GM21526 (cell line): Measurements from ENCODE around the gene PLXNA2.

Experiments used
- ATAC-seq: cut with Tn5 transposase; IDR thresholded peaks from one replicate; pipeline ENCODE4 v1.9.1; 2021; ENCODE audit warnings: moderate library complexity; ENCODE audit not compliant: unreplicated experiment, low FRiP score

The PLXNA2 gene

DNA sequence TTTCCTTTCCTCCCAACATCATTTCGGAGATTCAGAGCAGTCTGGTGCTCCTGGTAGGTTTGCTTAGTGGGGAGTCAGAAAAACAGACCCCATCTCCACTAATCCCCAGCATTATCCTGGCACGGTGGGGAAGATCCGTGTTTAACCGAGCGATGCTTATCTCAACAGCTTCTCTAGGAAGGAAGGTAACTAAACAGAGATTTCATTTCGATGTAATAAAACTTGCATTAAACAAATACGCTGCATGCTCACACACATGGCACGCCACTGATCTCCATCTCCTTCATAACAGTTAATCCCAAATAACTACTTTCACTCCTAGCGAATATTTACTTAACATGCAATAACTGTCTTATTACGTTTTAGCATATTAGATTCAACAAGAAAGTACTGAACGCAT lies 188.6 kb downstream of the PLXNA2 start:
- ATAC-seq, result no peak

DNA sequence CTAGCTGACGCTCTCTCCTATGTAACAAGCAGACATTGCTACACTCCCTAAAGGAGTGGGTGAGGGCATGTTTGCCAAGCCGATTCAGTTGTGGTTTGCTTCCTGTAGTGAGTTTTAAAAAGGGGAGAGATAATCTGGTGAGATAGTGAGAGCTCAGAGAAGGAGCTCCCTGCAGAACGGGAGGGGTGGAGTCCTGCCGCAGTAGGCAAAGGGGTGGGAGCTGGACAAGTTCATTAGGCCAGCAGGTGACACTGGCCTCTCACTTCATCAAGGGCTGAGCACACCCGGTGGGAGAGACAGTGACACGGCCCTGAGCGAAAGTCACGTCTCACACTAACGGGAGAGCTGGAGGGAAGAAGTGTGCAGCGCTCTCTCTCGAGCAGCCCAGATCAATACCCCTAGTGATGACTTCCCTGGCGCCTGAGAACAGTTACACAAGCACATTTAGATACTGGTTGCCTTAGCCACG lies 189.2 kb downstream of the PLXNA2 start:
- ATAC-seq, result no peak

DNA sequence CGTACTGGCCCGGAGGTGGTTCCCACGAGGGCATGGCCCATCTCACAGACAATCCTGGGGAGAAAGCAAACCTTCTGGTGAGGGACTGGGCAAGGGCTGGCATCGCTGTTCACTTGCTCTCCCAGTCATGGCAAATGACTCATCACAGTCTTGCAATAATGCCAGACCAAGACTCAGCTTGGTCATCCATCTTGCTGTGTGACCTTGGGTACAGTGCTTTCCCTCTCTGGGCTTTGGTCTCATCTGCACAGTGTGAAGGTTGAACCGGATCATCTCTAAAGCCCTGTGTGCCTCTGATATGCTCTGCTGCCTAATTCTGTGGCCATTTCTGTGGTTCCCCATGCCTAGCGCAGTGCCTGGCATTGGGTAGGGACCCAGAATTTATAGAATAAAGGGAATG lies 189.7 kb downstream of the PLXNA2 start:
- no peak for ATAC-seq

DNA sequence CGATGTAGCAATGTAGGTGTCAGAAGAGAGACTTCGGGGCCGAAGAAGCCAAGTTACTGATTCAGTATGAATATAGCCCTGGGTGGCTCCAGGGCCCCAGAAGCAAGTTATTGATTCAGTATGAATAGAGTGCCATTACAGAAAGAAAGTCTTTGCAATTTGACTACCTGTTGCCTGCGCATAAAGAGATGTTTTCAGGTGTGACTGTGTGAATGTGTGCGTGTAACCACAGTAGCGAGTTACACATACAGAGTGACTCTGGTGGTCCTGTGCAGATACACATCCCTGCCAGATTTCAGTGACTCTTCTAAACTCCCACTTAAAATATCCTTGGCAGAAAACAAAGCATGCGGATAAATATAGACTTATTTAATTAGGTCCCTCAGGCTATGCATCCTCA lies 190.5 kb downstream of the PLXNA2 start:
- no peak for ATAC-seq

DNA sequence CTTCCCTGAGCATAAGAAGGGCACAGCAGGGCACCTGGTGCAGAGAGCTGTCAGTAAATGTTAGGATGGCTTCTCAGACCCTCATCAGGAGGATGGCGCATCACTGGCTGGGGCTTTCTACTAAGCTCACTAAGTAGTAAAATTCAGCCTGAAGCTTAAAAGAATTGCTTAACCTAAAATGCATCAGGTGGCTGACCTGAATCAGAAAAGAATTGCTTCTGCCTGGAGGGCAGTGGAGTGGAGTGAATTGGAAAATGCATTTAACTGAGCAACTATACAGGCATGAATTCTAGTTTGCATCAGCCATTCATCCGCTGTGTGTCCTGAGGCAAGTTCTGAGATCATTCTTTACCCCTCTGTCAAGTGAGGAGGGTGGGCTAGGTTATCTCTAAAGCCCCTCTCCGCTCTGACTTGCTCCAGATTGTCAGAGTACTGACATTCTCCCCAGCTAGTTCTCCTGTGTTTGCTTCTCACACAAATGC lies 191.2 kb downstream of the PLXNA2 start:
- ATAC-seq, result no peak

DNA sequence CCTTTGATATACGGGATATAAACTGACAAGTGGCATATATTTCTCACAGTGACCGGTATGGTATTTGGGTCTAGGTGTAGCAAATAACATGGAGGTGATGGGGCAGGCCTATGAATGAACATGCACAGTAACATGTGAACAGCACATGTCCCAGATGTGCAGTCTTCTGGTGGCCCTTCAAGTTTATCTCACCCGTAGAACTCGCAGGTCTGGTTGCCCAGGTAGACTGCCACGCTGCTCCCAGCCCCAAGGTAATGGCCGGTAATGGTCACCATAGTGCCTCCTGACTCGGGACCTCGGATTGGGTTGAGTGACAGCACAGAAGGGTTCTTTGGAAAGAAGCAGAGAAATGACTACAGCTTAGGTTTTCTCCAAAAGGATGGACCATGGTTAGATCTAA lies 192.0 kb downstream of the PLXNA2 start:
- ATAC-seq, result no peak

- no peak for ATAC-seq
Measured at GRCh38 chr1:208051651-208052050, 192.5 kb downstream of the PLXNA2 start.

DNA sequence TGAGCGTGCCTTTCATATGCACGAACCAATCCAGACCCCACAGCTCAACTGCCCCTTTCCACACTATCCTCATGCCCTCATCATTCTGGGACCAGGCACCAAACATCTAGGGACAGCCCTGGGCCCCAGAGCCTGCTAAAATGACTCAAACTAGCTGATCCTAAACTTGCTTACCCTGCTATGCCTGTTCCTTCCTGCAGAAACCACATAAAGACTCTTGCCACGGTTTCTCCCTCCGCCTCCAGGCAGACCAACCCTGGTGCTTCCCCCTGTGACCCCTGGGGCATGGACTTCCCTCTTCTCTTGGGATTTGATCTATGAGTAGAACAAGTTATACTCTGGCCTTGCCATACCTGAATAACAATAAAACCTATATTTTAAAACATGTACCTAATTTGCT lies 195.3 kb downstream of the PLXNA2 start:
- no peak for ATAC-seq

GRCh38 chr1:208047975-208048374 lies 196.2 kb downstream of the PLXNA2 start:
- no peak for ATAC-seq

GRCh38 chr1:208047476-208047934 lies 196.7 kb downstream of the PLXNA2 start:
- ATAC-seq, result no peak

GRCh38 chr1:208045463-208046260 lies 198.5 kb downstream of the PLXNA2 start:
- ATAC-seq, result no peak

GRCh38 chr1:208044589-208045462 lies 199.4 kb downstream of the PLXNA2 start:
- ATAC-seq, result no peak

GRCh38 chr1:208043691-208044181 lies 200.4 kb downstream of the PLXNA2 start:
- ATAC-seq, result no peak

DNA sequence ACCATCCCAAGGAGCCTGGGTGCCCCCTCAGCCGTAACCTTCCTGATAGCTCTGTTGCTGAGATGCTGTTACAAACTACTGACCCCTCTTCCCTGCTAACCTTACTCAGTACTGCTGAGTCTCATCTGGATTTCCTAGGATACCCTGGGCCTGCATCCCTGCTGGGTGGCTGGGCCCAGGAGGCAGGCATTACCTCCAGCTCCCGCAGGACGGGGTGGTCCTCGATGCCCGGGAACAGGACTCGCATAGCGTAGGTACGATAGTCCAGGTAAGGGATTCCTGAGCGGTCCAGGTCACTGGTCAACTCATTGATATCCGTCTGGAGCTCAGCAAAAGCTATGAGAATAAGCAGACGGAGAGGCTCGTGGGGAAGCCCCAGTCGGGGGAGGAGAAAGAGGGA lies 201.3 kb downstream of the PLXNA2 start:
- no peak for ATAC-seq

- no peak for ATAC-seq
Measured at GRCh38 chr1:208042041-208042615, 202.1 kb downstream of the PLXNA2 start.

DNA sequence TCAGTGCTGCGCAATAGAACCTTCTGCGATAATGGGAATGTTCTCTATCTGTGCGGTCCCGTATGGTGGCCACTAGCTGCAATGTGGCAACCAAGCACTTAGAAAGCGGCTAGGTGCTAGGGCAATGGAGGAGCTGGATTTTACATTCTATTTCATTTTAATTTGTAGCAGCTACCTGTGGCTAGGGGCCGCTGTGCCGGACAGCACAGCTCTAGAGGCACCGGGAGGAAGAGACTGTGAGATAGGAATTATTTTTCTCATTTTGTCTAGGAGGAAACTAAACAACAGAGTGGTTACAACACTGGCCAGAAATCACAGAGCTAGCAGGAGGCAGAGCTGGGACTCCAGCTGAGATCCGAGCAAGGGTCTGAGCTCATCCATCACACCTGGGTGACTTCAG lies 202.7 kb downstream of the PLXNA2 start:
- no peak for ATAC-seq

GRCh38 chr1:208040821-208041297 lies 203.3 kb downstream of the PLXNA2 start:
- no peak for ATAC-seq

DNA sequence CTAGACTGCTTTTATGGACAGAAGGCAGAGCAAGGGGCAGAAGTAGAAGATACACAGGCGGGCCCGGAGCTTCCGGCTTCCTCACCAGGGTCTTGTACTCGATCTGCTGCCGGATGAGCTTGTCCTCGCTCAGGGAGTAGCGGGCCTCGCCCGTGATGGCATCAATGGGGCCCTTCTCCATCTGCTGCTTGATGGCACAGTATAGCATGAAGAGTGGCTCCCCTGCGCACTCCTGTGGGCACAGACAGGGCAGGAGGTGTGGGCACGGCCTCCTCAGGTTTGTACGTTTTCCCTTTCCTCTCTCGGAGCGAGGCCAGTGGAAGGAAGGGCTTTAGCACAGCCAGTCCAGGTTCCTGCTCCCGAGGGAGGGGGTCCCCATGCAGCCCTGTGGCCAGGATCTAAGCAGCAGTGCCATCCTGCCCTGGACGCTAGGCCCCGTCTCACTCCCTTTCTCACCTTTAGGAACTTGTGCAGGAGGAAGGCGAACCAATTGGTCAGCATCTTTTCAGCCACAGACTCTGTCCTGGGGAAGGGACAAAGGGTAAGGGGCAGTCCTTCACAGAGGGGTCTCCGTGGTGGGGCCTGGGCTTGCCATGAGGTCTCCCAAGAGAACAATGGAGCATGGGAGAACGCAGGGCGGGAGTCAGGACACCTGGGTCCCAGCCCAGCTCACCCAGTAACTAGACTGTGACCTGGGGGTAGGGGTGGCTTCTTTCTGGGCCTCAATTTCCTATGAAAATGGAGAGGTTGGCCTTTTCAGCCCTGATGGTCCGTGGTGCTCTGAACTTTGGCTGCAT lies 204.4 kb downstream of the PLXNA2 start:
- ATAC-seq, result no peak

DNA sequence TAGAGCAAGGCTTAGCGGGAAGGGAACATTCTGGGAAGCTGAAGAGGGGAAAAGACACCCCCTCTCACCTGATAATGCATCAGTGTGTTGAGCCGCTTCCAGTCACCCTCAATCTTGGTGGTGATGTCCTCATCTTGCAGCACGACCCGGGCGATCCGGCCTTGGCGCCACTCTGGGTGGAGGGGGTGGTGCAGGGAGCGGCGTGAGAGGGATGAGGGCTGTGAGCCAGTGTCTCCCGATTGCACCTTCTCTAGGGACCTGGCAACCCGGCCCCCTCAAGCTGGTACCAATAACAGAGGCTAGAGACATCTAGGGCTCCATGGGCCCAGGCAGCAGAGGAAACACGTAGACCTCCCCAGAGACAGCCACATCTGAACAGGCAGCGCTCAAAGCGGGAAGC lies 205.9 kb downstream of the PLXNA2 start:
- no peak for ATAC-seq
